ENCODE results near the gene ADRB1. TPM values are rescaled to one million over a fixed set of nuclear protein-coding genes. Genes with fewer than 3 reads are reported as not detected.
A peak's percentile ranks its signal among the peaks of the same experiment; 100 is the strongest.

Gene ADRB1
- total RNA-seq, 1 donor from 2014 or later = 63.0 TPM

GRCh38 chr10:114075093-114075492 is 31.4 kb downstream of the ADRB1 start:
- ATAC-seq (ENCODE audit: poor library complexity) (no peak), DNase-seq (no peak)
- intact Hi-C loops (cut with DNase I) = no loop called here

GRCh38 chr10:114077347-114077746 is 33.7 kb downstream of the ADRB1 start:
- no peak for DNase-seq
- ATAC-seq (ENCODE audit: poor library complexity) = no peak
- intact Hi-C loops (cut with DNase I) = no loop called here

- DNase-seq (no peak), ATAC-seq (ENCODE audit: poor library complexity) (peak; percentile 60)
Measured at GRCh38 chr10:114077815-114078219, 34.2 kb downstream of the ADRB1 start.

GRCh38 chr10:114078346-114078745 is 34.7 kb downstream of the ADRB1 start:
- intact Hi-C loops (cut with DNase I) = no loop called here

More at GRCh38 chr10:114077815-114078219, 34.2 kb downstream of the ADRB1 start:
- intact Hi-C loops (cut with DNase I) = no loop called here

GRCh38 chr10:114079421-114079820 is 35.8 kb downstream of the ADRB1 start:
- no peak for ATAC-seq (ENCODE audit: poor library complexity)
- DNase-seq = no peak
- intact Hi-C loops (cut with DNase I) = no loop called here

More at GRCh38 chr10:114078346-114078745, 34.7 kb downstream of the ADRB1 start:
- ATAC-seq (ENCODE audit: poor library complexity) (no peak), DNase-seq (no peak)

GRCh38 chr10:114081911-114082583 is 38.4 kb downstream of the ADRB1 start:
- ATAC-seq (ENCODE audit: poor library complexity) = no peak
- intact Hi-C loops (cut with DNase I) = no loop called here
- no peak for DNase-seq

GRCh38 chr10:114083040-114083439 is 39.4 kb downstream of the ADRB1 start:
- intact Hi-C loops (cut with DNase I) = no loop called here
- ATAC-seq (ENCODE audit: poor library complexity) = no peak
- no peak for DNase-seq

- intact Hi-C loops (cut with DNase I) = no loop called here
- ATAC-seq (ENCODE audit: poor library complexity) (no peak), DNase-seq (no peak)
Measured at GRCh38 chr10:114084215-114084614, 40.5 kb downstream of the ADRB1 start.

GRCh38 chr10:114087255-114087654 is 43.6 kb downstream of the ADRB1 start:
- ATAC-seq (ENCODE audit: poor library complexity) (no peak), DNase-seq (no peak)
- intact Hi-C loops (cut with DNase I) = no loop called here

GRCh38 chr10:114087655-114088054 is 44.0 kb downstream of the ADRB1 start:
- intact Hi-C loops (cut with DNase I) = no loop called here
- DNase-seq (no peak), ATAC-seq (ENCODE audit: poor library complexity) (peak; percentile 60)

- ATAC-seq (ENCODE audit: poor library complexity) (no peak), DNase-seq (no peak)
- intact Hi-C loops (cut with DNase I) = no loop called here
Measured at GRCh38 chr10:114094795-114095194, 51.1 kb downstream of the ADRB1 start.

- ATAC-seq (ENCODE audit: poor library complexity) (no peak), DNase-seq (no peak)
- intact Hi-C loops (cut with DNase I) = no loop called here
Measured at GRCh38 chr10:114095559-114096337, 52.1 kb downstream of the ADRB1 start.

Other genes with a start within 250 kb of the ADRB1 start
- gene DCLRE1A, start 189.8 kb upstream of the ADRB1 start, total RNA-seq = 4.9 TPM
- gene NHLRC2, start 189.2 kb upstream of the ADRB1 start, total RNA-seq = 57.5 TPM
- gene CCDC186, start 130.3 kb downstream of the ADRB1 start, total RNA-seq = 15.3 TPM
- gene TDRD1, start 135.5 kb downstream of the ADRB1 start, total RNA-seq = 5.8 TPM
- 0.08 TPM for gene VWA2, start 195.4 kb downstream of the ADRB1 start, total RNA-seq